GM19438 (cell line): Measurements from ENCODE around the gene STAT5A.
A peak's percentile ranks its signal among the peaks of the same experiment; 100 is the strongest.

ENCODE experiments used
- ATAC-seq: cut with Tn5 transposase; IDR thresholded peaks from one replicate; pipeline ENCODE4 v1.9.1; 2021; ENCODE audit warnings: low read depth; ENCODE audit not compliant: unreplicated experiment

Gene STAT5A

GRCh38 chr17:42322382-42323267 lies 34.3 kb downstream of the STAT5A start:
- no peak for ATAC-seq

DNA sequence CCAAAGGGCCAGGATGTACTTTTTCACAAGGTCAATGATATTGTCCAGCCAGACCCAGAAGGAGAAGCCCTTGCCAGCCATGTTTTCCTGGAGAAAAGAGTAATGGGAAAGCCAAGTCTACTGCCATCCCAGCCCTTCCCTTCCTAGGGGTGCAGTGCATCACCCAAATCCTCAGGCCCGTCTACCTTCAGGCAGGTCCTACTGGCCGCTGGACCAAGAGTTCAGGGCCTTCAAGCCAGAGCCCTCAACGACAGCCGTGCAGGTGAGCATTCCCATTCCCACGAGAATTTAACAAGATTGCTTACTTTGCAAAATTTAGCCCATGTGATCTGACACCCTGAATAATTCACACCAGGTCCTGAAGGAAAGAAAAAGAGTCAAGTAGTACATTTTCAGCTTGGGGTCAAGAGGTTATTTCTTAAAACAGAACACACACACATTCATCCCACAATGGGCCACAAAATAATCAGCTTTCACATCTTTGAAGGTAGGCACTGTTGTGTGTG lies 35.0 kb downstream of the STAT5A start:
- no peak for ATAC-seq

DNA sequence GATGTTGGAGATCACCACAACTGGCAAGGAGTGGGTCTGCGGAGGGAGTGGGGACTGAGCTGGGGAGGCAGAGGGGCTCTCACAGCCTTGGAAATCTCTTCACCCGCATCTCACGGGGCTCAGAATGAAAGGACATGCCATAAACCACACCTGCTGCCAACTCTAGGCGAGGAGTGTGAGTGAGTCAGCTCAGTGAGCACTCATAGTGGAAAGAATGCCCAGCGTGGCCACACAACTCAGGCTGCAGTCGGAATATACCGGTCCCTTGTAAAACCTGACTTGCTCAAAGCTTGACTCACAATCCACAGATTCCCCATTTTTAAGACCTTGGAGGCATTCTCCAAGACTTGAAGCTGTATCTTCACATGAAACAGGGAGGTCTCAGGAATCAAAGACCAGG lies 36.7 kb downstream of the STAT5A start:
- ATAC-seq, result no peak

DNA sequence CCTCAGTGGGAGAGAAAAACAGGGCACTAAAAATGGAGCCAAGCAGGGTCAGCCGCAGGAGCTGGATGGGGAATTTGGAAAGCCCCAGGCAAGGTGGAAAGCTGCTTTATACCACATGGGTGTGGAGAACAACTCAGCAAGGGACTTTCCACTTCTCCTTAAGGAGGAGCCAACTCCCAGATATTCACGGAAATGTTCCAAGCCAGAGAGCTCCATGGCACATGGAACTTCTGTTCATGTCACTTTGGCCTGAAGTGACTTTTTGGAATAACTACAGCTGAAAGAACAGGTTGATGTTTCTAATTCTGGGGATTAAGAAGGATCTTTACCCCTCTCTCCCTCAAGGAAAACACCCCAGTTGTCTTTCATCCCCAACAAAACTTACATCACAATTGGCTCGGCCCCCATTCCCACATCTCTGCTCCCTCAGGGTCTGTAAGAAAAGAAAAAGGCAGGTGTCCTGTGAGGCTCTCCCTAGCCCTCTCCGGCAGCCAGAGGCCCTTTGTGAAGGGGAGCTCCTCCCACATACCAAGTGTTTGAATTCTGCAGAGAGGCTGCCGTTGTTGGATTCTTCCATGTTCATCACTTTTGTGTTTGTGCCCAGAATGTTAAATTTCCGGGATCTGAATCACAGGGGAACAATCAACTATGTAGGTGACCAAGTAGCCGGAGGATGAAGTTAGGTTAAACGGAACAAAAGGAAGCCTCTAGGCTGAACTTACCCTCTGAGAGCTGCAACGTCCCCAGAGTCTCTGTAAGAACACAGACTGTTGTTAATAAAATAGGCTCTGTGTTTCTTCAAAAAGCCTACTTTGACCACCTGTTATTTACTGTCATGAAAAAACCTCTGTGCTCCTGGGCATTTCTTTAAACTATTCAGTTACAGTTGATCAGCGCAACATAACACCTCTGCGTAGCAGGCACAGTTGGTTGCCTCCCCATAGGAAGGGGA lies 41.0 kb downstream of the STAT5A start:
- ATAC-seq, result no peak

DNA sequence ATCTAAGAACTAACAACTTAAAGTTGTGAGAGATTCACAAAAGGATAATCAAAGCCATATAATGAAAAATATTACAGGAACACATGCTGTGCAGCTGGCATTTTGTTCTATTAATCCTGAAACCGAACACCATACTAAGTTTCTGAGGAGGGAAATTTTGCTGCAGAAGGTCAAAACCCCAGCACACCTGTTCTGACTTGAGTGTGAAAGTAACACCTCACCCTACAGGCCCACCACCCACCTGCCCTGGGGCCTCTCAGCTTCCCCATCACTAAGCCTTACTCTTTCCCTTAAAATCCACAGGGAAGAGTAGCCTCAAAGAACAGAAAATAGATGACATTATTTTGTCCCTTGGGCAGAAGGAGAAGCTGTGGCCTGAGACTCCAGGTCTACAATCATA lies 44.8 kb downstream of the STAT5A start:
- no peak for ATAC-seq

GRCh38 chr17:42334677-42335076 lies 46.4 kb downstream of the STAT5A start:
- ATAC-seq, result no peak

DNA sequence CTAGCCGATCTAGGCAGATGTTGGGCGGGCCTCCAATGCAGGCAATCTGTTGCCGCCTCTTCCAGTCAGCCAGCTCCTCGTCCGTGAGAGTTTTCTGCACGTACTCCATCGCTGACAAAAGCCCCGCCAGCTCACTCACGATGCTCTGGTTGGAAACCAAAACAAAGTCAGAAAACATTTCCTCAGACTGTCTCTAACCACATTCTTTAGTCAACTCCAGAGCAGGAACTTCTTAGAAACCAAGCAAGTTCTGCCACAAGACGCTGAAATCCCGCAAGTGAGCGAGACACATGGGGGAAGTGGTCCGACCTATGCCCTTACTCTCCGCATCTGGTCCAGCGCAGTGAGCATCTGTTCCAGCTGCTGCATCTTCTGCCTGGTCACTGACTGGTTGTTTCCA lies 49.1 kb downstream of the STAT5A start:
- peak; percentile 51 for ATAC-seq

- ATAC-seq, result no peak
Observed at GRCh38 chr17:42338427-42338985, 50.2 kb downstream of the STAT5A start.

DNA sequence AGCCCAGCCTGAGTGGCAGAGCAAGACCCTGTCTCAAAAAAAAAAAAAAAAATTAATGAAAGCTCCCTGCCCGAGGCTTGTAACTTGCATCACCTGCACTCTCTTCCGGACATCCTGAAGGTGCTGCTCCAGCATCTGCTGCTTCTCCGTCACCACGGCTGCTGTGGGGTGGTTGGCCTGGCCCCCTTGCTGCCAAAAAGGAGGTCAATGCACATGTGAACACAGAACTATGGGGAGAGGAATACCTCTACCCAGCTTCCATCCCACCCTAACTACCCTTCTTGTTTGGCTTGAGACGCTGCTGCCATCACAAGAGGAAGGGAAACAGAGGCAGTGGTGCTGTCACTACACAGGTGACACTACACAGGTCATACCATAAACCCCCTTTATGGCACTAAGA lies 50.9 kb downstream of the STAT5A start:
- ATAC-seq, result no peak

DNA sequence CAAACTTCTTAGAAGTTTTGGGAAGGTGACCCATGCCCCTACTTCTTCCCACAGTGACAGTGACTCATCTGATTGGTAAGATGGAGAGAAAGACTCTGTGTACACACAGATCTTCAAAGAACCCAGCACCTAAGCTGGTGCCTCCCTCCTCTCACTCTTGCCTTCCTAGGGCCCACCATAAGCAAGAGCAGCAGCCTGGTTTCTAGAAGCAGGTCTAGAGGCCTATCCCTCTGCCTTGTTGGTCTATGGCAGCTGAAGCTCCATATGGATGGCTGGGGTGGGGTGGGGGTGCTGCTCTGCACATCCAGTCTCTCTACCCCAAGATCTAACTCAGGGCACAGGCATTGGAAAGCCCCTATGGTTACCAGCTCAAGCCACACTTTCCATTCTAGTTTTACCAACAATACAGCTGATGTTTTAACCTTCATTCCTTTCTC lies 52.4 kb downstream of the STAT5A start:
- ATAC-seq, result no peak

DNA sequence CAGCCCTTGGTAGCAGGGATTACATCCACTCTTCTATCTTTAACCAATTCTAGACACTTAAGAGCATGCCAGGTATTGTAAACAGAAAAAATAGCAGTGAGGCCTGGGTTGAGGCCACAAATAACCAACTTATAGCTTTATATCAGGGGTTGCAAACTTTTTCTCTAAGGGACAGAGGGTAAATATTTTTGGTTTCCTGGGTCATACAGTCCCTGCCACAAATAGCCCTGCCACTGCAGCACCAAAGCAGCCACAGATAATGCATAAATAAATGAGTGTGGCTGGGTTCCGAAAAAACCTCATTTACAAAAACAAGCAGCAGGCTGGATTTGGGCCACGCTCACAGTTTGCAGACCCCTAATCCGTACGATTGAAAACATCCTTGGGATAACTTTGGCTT lies 53.3 kb downstream of the STAT5A start:
- ATAC-seq, result no peak

DNA sequence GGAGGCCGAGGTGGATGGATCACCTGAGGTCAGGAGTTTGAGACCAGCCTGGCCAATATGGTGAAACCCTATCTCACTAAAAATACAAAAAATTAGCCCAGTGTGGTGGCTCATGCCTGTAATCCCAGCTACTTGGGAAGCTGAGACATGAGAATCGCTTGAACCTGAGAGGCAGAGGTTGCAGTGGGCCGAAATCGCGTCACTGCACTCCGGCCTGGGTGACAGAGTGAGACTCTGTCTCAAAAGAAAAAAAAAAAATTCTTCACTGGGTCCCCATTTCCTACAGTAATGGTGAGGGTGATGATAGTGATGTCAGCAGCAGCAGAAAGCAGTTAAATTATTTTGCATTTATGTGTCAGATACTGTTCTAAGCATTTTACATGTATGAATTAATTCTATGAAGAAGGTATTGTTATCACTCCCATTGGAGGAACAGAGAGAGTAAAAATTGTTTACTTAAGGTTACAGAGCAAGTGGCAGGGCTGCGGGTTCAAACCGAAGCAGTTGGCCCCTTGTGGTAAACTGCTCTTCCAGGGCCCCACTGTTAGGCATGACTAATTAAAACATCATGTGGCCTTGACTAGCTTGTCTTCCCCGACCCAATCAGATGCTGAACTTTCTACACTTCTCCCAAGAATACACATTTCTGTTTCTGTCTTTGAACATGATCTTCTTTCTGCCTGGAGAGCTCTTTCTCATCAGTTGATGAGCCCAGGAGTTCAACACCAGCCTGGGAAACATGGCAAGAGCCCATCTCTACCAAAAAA lies 54.1 kb downstream of the STAT5A start:
- no peak for ATAC-seq

DNA sequence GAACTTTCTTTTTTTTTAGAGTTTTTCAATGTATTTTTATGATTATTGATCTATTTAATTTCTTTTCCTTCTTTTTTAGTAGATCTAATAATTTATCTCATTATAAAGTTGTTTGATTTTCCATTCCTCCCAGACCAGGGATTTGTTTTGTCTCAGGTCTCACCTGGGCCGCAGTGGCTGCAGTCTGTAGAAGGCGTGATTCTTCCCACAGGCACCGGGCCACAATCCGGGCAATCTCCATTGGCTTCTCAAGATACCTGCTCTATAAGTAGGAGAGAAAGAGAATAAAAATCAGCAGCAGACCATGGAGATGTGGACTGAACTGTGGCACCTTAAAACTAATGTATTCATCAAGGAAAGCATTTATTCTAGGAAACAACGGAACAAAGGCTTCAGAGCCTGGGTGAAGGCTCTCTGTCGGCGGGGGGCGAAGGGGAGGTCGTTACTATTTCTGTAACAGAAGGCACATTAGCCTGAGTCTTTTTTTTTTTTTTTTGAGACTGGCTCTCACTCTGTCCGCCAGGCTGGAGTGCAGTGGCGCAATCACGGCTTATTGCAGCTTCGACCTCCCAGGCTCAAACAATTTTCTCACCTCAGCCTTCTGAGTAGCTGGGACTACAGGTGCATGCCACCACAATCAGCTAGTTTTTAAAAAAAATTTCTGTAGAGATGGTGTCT lies 57.2 kb downstream of the STAT5A start:
- ATAC-seq, result no peak

DNA sequence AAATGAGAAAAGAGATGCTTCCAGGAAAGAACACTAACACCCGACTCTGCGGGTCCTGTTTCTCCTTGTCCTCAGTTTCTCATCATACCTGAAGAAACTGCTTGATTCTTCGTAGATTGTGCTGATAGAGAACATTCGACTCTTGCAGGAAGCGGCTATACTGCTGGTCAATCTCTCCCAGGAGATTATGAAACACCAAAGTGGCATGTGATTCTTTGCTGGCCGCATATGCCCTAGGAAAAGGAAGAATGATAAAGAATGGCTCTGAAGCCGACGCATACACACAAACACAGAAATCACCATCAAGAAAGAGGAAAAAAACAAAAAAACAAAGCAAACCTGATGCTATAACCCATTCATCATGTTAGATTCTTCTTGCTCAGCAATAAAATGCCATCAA lies 58.2 kb downstream of the STAT5A start:
- ATAC-seq, result no peak

DNA sequence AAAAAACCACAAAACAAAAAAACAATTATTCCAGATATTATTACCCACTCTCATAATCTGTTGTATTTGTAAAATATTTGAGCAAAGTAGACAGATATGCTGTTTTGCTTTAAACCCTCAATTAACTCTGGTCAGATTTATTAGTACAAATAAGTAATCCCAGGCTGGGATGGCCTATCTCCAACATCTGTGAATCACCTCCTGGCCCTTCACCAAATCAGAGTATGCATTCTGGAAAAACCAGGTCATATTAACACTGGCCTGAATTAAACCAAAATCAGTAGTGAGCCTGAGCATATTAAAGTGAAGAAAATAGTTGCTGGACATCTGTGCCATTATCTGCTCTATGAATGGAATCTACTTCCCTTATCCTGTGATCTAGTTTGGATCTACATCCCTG lies 58.9 kb downstream of the STAT5A start:
- ATAC-seq, result no peak

DNA sequence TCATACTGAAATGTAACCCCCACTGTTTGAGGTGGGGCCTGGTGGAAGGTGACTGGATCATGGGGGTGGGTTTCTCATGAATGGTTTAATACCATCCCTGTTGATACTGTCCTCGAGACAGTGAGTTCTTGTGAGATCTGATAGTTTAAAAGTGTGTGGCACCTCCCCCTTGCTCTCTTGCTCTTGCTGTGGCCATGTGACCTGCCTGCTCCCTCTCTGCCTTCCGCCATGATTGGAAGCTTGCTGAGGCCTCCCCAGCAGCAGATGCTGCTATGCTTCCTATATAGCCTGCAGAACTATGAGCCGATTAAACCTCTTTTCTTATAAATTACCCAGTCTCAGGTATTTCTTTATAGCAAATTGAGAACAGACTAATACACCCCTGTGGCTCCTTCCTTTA lies 59.3 kb downstream of the STAT5A start:
- ATAC-seq, result no peak

GRCh38 chr17:42348104-42348503 lies 59.8 kb downstream of the STAT5A start:
- no peak for ATAC-seq

GRCh38 chr17:42354956-42355843 lies 66.9 kb downstream of the STAT5A start:
- no peak for ATAC-seq

GRCh38 chr17:42358434-42358833 lies 70.1 kb downstream of the STAT5A start:
- ATAC-seq, result no peak
